NCI-H187 treated with DMSO at 0.1 percent for 48 hours (cell line): ENCODE results near the gene NAGA.

Source experiments
- DNase-seq: peaks from one replicate; lab custom pipeline; 2025; lab: John Stamatoyannopoulos, UW

Gene NAGA

DNA sequence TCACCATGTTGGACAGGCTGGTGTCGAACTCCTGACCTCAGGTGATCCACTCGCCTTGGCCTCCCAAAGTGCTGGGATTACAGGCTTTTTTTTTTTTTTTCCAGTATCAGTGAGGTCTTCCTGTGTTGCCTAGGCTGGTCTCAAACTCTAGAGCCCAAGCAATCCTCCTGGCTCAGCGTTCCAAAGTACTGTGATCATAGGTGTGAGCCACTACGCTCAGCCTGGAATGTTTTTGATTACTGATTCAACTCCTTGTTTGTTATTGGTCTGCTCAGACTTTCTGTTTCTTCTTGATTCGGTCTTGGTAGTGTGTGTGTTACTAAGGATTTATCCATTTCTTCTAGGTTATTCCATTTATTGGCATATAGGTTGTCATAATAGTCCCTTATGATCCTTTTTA, 31.3 kb downstream of the NAGA start:
- no peak for DNase-seq

DNA sequence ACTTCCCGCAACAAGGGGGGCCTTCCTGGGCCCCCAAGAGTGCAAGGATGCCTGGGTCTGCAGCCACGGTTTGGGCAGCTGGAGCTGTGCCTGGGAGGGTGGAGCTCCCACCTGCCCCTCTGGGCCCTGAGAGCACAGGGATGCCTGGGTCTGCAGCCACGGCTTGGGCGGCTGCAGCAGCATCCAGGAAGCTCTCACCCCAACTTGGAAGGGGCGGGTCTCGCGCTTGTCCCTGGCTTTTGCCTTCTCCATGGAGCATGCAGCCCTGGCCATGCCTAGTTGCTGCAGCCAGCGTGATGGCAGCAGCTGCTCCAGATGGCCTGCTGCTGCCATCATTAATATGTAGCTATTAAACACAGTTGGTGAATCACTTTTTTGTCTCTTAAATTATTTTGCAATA, 35.4 kb downstream of the NAGA start:
- DNase-seq = no peak

DNA sequence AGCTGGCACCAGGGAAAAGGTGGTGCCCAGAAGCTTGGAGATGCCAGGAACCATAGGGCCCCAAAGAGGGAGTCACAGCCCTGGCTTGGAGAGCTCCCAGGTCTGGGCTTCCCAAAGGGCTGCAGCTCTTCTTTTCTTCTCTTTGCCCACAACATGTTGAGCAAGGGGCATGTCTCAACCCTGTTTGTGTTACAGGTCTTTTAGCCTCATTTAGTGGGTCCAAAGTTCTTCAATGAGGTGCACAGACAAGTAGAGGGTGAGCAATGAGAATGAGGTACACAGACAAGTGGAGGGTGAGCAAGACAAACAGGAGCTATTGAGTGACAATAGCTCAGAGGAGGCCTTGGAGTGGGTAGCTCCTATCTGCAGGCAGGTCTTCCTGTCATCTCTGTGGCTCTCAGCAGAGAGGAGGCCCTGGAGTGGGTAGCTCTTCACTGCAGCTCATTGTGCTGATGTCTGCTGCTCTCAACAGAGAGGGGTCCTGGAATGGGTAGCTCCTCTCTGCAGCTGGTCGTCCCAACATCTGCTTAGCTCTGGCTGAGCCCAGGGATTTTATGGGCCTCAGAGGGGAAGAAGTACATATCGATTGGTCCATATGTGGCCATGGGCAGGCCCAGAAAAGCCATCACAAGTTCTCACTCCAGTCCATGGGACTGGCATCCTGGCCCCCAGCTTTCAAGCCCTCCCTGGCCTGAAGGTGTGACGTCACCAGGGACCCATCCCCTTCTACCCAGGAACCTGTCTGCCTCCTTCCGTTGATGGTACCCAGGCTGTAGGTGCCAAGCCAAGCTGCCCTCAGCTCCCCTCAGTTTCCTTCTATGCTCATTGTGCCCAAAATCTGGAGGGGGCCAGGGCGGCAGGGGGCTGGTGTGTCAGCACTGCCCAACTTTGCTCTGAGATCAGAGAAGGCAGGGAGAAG, 37.1 kb downstream of the NAGA start:
- DNase-seq = no peak

DNA sequence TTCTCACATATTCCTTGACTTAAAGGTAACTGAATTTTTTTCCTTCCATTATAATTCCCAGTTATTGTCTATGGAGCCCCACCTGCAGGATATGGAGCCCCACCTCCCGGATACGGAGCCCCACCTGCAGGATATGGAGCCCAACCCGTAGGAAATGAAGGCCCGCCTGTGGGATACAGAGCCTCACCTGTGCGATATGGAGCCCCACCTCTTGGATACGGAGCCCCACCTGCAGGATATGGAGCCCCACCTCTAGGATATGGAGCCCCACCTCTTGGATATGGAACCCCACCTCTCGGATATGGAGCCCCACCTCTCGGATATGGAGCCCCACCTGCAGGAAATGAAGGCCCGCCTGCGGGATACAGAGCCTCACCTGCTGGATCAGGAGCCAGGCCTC, 43.9 kb downstream of the NAGA start:
- DNase-seq = no peak

DNA sequence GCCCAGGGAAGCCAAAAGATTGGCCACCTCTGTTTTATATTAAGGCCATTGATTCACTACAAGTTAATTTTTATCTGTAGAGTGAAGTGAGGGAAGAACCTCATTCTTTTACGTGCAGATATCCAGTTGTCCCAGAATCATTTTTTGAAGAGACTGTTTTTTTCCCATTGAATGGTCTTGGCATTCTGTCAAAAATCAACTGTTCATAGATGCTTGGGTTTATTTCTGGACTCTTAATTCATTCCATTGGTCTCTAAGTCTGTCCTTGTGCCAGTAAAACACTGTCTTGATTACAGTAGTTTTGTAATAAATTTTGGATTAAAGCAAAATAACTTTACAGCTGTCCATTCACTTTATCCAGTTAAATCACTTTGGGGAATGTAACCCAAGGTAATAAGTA, 45.2 kb downstream of the NAGA start:
- no peak for DNase-seq

DNA sequence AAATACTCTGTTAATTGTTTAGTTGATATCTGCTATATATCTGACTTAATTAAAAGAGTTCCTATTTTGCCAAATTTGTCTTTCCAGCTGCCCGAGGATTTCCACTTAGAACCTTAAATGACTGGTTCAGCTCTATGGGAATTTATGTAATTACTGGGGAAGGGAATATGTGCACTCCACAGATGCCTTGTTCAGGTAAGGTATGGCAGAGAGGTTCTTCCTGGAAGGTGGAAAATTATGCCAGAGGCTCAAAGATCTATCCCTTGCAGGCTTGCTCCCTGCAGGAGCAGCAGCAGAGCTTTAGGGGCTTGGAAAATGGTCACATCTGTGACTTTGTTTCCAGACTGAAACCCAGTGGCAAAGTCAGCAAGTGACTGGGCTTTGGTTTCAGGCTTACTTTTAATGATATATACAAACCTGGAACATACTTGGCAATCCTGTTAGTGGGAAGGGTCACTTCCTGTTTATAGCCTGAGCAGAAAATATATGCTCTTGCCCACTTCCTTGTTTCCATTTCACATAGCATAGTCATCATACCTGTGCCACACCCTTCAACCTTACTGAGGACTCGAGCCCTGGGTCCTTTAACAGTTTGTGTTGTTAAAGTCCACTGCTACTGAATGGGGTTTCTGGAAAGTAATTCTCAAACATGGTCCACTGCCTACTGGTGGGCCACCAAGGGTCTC, 48.3 kb downstream of the NAGA start:
- no peak for DNase-seq

DNA sequence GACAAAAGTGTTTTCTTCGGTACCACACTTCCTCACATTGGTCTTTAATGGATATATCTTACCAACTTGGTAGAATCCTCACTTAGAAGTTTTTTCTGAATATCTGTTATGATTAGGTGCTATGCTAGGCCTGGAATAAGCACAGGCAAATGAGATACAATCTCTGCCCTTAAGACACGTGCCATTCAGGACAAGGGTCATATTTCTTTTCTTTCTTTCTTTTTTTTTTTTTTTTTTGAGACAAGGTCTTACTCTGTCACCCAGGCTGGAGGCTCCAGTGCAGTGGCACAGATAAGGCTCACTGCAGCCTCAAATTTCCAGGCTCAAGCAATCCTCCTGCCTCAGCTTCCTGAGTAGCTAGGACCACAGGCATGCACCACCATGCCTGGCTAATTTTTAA, 49.0 kb downstream of the NAGA start:
- DNase-seq = no peak

DNA sequence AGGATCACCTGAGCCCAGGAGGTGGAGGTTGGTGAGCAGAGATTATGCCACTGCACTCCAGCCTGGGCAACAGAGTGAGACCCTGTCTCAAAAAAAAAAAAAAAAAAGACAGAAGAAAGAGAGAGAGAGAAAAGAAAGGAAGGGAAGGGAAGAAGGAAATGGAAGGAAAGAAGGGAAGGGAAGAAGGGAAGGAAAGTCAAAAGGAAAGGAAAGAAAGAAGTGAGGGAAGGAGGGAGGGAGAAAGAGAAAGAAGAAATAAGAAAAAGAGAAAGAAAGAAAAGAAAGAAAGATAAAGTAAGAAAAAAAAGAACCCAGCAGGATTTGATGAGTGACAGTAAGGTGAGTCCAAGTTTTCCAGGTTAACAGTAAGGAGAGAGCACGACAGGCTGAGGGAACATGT, 52.4 kb downstream of the NAGA start:
- DNase-seq = no peak

DNA sequence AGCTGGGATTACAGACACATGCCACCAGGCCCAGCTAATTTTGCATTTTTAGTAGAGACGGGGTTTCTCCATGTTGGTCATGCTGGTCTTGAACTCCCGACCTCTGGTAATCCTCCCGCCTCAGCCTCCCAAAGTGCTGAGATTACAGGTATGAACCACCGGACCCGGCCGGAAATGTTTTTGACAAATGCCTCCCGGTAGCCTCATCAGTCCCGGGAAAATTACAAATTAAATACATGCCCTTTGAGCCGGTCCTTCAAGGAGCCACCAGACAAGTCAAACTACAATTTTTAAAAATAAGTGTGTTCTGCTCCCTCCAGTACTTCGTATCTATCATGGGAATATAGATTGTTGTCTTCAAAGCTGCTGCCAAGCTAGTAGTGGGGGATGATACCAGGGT, 54.5 kb downstream of the NAGA start:
- no peak for DNase-seq

DNA sequence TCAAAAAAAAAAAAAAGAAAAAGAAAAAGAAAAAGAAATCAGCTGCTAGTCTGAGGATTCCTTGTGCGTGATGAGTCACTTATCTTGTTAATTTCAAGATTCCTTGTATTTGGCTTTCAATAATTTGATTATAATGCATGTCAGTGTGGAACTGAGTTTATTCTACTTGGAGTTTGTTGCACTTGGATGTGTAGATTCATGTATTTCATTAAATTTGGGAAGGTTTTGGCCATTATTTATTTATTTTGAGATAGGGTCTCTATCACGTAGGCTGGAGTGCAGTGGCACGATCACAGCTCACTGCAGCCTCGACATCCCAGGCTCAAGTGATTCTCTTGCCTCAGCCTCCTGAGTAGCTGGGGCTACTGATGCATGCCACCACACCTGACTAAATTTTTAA, 57.2 kb downstream of the NAGA start:
- DNase-seq = no peak

DNA sequence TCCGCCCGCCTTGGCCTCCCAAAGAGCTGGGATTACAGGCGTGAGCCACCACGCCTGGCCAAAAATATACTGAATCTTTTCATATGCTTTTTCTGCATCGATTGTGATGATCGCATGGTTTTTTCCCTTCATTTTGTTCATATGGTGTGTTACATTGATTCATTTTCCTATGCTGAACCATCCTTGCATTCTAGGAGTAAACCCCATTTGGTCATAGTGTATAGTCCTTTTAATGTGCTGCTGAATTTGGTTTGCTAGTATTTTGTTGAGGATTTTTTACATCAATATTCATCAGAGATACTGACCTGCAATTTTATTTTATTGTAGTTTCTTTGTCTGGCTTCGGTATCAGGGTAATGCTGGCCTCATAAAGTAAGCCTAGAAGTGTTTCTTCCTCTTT, 59.8 kb downstream of the NAGA start:
- DNase-seq = no peak
